Nephron (organoid): Measurements from ENCODE around the gene AGK.

Experiments
- H3K27ac Mint-ChIP-seq, 3 experiments: 2 replicates each; pipeline ENCODE4 v1.8.0; 2020; ENCODE audit warnings: mixed read lengths in 3 of 3, mild to moderate bottlenecking in 2 of 3, moderate library complexity in 1 of 3
- H3K27me3 Mint-ChIP-seq: 2 replicates; pipeline ENCODE4 v1.8.0; 2021; ENCODE audit warnings: low read depth, mild to moderate bottlenecking, moderate library complexity, mixed read lengths
- H3K36me3 Mint-ChIP-seq: 2 replicates; pipeline ENCODE4 v1.8.0; 2020; ENCODE audit warnings: low read depth, mixed read lengths
- H3K4me1 Mint-ChIP-seq: 2 replicates; pipeline ENCODE4 v1.8.0; 2020; ENCODE audit warnings: mixed read lengths
- H3K4me3 Mint-ChIP-seq, 3 experiments: 2 replicates each; pipeline ENCODE4 v1.8.0; 2020; ENCODE audit warnings: mild to moderate bottlenecking in 3 of 3, mixed read lengths in 3 of 3, moderate library complexity in 2 of 3
- H3K9me3 Mint-ChIP-seq: 2 replicates; pipeline ENCODE4 v1.8.0; 2020; ENCODE audit warnings: mixed read lengths
- TF ChIP-seq, protein P1 (sequence below), 3 experiments: fragments of 200-600 bp; sonication (generic); IDR thresholded peaks; one replicate each; pipeline ENCODE4 v1.5.0; 2021; ENCODE audit warnings: antibody characterized with exemption in 3 of 3; ENCODE audit not compliant: unreplicated experiment in 3 of 3

AGK gene

GRCh38 chr7:141597966-141598365 is 46.8 kb downstream of the AGK start:
- Mint-ChIP-seq H3K36me3 (peaks cover 41% of the 10 kb centered on the region), H3K27me3 (no peaks in the 10 kb centered on the region), H3K4me1 (peaks cover 3% of the 10 kb centered on the region), H3K4me3 (no peak overlapping the region), H3K9me3 (no peaks in the 10 kb centered on the region), H3K27ac (no peak overlapping the region)
- TF ChIP-seq, protein P1, sequence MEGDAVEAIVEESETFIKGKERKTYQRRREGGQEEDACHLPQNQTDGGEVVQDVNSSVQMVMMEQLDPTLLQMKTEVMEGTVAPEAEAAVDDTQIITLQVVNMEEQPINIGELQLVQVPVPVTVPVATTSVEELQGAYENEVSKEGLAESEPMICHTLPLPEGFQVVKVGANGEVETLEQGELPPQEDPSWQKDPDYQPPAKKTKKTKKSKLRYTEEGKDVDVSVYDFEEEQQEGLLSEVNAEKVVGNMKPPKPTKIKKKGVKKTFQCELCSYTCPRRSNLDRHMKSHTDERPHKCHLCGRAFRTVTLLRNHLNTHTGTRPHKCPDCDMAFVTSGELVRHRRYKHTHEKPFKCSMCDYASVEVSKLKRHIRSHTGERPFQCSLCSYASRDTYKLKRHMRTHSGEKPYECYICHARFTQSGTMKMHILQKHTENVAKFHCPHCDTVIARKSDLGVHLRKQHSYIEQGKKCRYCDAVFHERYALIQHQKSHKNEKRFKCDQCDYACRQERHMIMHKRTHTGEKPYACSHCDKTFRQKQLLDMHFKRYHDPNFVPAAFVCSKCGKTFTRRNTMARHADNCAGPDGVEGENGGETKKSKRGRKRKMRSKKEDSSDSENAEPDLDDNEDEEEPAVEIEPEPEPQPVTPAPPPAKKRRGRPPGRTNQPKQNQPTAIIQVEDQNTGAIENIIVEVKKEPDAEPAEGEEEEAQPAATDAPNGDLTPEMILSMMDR (IDR thresholded peaks at IDR 0.05; ENCODE audit: unreplicated experiment in 3 of 3), result no peak

DNA sequence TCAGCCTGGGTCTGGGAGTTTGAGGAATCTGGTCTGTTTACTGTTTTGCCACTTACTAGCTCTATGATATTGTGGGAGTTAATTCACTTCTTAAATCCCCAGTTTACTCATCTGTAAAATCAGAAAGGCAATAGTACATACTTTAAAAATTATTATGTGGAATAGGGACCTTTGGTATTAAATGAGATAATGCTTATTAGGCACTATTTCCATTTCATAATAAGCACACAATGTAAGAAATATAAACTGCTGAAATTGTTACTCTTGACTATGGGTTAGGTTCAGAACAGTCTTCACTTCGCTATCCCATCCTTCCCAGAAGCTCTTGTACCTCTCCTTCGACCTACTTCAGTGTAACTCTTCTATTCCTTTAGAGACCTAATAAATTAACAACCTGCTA is 47.2 kb downstream of the AGK start:
- no peaks in the 10 kb centered on the region for H3K4me1 Mint-ChIP-seq
- TF ChIP-seq, protein P1 (IDR thresholded peaks at IDR 0.05; ENCODE audit: unreplicated experiment in 3 of 3), result no peak
- H3K4me3 Mint-ChIP-seq, result no peak overlapping the region
- no peaks in the 10 kb centered on the region for H3K27me3 Mint-ChIP-seq
- H3K36me3 Mint-ChIP-seq, result peaks cover 38% of the 10 kb centered on the region
- no peak overlapping the region for H3K27ac Mint-ChIP-seq
- no peaks in the 10 kb centered on the region for H3K9me3 Mint-ChIP-seq

DNA sequence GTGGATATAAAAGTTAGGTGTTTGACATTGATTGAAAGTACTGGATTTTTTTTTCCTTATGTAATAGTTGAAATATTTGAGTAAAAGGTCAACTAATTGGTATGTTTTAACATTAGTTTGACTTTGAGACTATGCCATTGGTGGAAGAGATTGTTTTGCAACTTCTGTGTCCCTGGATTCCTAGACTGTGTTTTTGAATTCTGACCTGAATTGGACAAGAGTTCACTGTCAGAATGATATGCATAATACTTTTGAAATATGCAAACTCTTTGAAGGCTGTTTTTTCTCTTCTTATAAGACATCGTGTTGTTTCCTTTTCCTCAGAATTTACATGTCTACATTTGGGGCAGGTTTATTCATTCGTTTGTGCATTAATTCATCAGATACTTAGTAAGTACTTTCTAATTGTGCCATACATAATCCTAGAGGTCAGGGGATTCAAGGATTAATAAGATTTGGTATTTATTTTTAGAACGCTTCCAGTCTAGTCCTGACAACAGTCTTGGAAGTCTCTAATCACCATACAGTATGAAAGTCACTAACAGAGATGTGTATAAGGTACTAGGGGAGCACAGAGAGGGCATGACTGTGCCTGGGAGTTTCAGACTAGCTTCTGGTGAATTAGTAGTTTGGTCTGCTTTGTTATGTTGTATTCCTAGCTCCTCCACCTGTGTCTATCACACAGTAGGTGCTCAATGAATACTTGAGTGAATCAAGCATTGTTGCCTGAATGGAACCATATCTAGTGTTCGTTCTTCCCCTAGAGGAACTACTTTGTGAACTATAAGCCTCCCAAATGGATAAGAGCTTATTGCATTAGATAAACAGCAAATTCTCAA is 49.2 kb downstream of the AGK start:
- no peaks in the 10 kb centered on the region for H3K4me1 Mint-ChIP-seq
- no peaks in the 10 kb centered on the region for H3K27me3 Mint-ChIP-seq
- no peak overlapping the region for H3K4me3 Mint-ChIP-seq
- no peak overlapping the region for H3K27ac Mint-ChIP-seq
- peaks cover 31% of the 10 kb centered on the region for H3K36me3 Mint-ChIP-seq
- TF ChIP-seq, protein P1 (IDR thresholded peaks at IDR 0.05; ENCODE audit: unreplicated experiment in 3 of 3), result no peak
- H3K9me3 Mint-ChIP-seq, result no peaks in the 10 kb centered on the region

DNA sequence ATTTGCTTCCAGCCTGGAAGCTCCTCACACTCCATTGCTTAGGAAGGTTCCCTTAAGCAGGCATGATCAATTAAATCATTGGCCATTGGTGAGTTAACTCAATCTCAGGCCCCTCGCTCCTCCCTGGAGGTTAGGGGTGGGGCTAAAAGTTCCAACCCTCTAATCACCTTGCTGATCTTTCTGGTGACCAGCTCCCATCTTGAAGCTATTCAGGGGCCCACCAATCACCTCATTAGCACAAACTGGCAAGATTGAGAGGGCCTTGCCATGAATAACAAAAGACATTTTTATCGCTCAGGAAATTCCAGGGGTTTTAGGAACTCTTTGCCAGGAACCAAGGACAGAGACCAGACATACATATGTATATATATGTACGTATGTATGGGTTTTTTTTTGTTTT is 58.4 kb downstream of the AGK start:
- H3K9me3 Mint-ChIP-seq, result no peaks in the 10 kb centered on the region
- H3K27ac Mint-ChIP-seq, result no peak overlapping the region
- H3K4me3 Mint-ChIP-seq, result no peak overlapping the region
- no peaks in the 10 kb centered on the region for H3K4me1 Mint-ChIP-seq
- TF ChIP-seq, protein P1 (IDR thresholded peaks at IDR 0.05; ENCODE audit: unreplicated experiment in 3 of 3), result no peak
- H3K27me3 Mint-ChIP-seq, result no peaks in the 10 kb centered on the region
- H3K36me3 Mint-ChIP-seq, result peaks cover 39% of the 10 kb centered on the region

DNA sequence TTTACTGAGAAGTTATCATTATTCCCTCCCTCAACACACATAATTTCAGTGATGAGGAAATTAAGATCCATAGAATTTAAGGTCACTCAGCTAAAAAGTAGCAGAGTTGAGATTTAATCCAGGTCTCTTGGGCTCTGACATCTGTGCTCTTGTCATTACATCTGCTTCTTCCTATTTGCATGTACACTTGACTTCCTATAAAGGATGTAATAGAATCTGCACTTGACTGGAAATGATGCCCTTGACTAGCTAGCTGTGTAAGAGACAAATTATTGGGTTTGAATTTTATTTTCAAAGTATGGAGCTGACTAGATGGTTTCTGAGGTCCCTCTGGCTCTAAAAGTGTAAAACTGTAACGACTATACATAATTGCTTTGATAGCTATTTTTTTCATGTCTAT is 59.5 kb downstream of the AGK start:
- Mint-ChIP-seq H3K9me3 (no peaks in the 10 kb centered on the region), H3K27me3 (no peaks in the 10 kb centered on the region), H3K36me3 (peaks cover 44% of the 10 kb centered on the region), H3K4me1 (no peaks in the 10 kb centered on the region), H3K4me3 (no peak overlapping the region), H3K27ac (no peak overlapping the region)
- TF ChIP-seq, protein P1 (IDR thresholded peaks at IDR 0.05; ENCODE audit: unreplicated experiment in 3 of 3), result no peak

- Mint-ChIP-seq H3K27me3 (no peaks in the 10 kb centered on the region), H3K4me1 (no peaks in the 10 kb centered on the region)
- TF ChIP-seq, protein P1 (IDR thresholded peaks at IDR 0.05; ENCODE audit: unreplicated experiment in 3 of 3), result no peak
Measured at GRCh38 chr7:141612861-141613260, 61.7 kb downstream of the AGK start.

More at GRCh38 chr7:141612861-141613260, 61.7 kb downstream of the AGK start:
- no peaks in the 10 kb centered on the region for H3K9me3 Mint-ChIP-seq
- no peak overlapping the region for H3K4me3 Mint-ChIP-seq
- peaks cover 45% of the 10 kb centered on the region for H3K36me3 Mint-ChIP-seq
- no peak overlapping the region for H3K27ac Mint-ChIP-seq
